COLO829 (cell line): Measurements from ENCODE around the gene ZP3.
"Not testable (repeated sequence)": the region's sequence is repeated elsewhere in the genome, so short reads cannot be mapped to it uniquely, and the experiment has no call there.

ENCODE experiments used
- DNase-seq: peaks from one replicate; pipeline ENCODE4 v3.0.0; 2012; ENCODE audit warnings: low spot score

The ZP3 gene

GRCh38 chr7:76442664-76443446 lies 18.1 kb downstream of the ZP3 start:
- DNase-seq: not testable (repeated sequence)

- not testable (repeated sequence) for DNase-seq
Observed at GRCh38 chr7:76443846-76444245, 19.1 kb downstream of the ZP3 start.

GRCh38 chr7:76445577-76446008 lies 20.8 kb downstream of the ZP3 start:
- DNase-seq: not testable (repeated sequence)

GRCh38 chr7:76457017-76457416 lies 32.3 kb downstream of the ZP3 start:
- not testable (repeated sequence) for DNase-seq

- not testable (repeated sequence) for DNase-seq
Observed at GRCh38 chr7:76458504-76458903, 33.8 kb downstream of the ZP3 start.

GRCh38 chr7:76460767-76461166 lies 36.0 kb downstream of the ZP3 start:
- DNase-seq: not testable (repeated sequence)

- not testable (repeated sequence) for DNase-seq
Observed at GRCh38 chr7:76461464-76462101, 36.8 kb downstream of the ZP3 start, which contains the start of gene DTX2. Gene DTX2, plus strand, starts transcription at chr7:76461709. Its CDS starts 18,801 bp downstream, at chr7:76480510.

GRCh38 chr7:76462271-76462882 lies 37.6 kb downstream of the ZP3 start:
- DNase-seq: not testable (repeated sequence)

GRCh38 chr7:76464959-76465358 lies 40.2 kb downstream of the ZP3 start:
- DNase-seq: not testable (repeated sequence)

- DNase-seq: not testable (repeated sequence)
Observed at GRCh38 chr7:76465950-76466349, 41.2 kb downstream of the ZP3 start.

- not testable (repeated sequence) for DNase-seq
Observed at GRCh38 chr7:76467743-76468404, 43.1 kb downstream of the ZP3 start.

- DNase-seq: not testable (repeated sequence)
Observed at GRCh38 chr7:76471556-76472221, 46.9 kb downstream of the ZP3 start.

GRCh38 chr7:76473097-76473496 lies 48.3 kb downstream of the ZP3 start:
- DNase-seq: not testable (repeated sequence)

GRCh38 chr7:76476280-76476679 lies 51.5 kb downstream of the ZP3 start:
- not testable (repeated sequence) for DNase-seq

- DNase-seq: not testable (repeated sequence)
Observed at GRCh38 chr7:76476742-76477474, 52.2 kb downstream of the ZP3 start.

GRCh38 chr7:76479628-76480027 lies 54.9 kb downstream of the ZP3 start:
- DNase-seq: not testable (repeated sequence)

GRCh38 chr7:76480403-76481253 lies 55.9 kb downstream of the ZP3 start:
- not testable (repeated sequence) for DNase-seq

- not testable (repeated sequence) for DNase-seq
Observed at GRCh38 chr7:76482660-76483059, 57.9 kb downstream of the ZP3 start.

GRCh38 chr7:76483081-76483480 lies 58.3 kb downstream of the ZP3 start:
- not testable (repeated sequence) for DNase-seq

- DNase-seq: not testable (repeated sequence)
Observed at GRCh38 chr7:76484456-76484855, 59.7 kb downstream of the ZP3 start.
